Measurements from ENCODE around the gene SUPT4H1. TPM values are rescaled to one million over a fixed set of nuclear protein-coding genes. Genes with fewer than 3 reads are reported as not detected.

The SUPT4H1 gene
- total RNA-seq, 2 experiments from 2014 or later = 76.6 to 76.9 TPM

DNA sequence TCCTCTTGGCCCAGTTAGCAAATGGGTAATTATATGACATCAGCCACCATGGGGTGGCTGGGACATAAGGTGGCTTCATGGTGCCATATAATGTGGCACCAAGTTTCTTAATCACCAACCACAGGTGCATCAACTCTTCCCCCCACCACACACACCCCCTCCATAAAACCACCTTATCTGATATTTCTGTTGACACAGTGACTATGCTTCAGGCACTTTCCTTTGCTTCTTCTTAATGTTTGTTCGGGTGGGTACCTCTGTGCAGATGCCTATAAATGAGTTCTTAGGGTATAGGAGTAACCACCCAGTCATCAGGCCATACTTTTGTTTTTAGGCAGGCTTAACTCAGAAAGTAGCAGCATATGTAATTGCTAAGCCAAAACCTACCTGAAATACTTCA is 35.8 kb upstream of the SUPT4H1 start:
- peaks cover 1% of the 10 kb centered on the region for H3K36me3 Mint-ChIP-seq (ENCODE audit: low read depth)
- H3K9me3 Mint-ChIP-seq = no peaks in the 10 kb centered on the region
- CTCF ChIA-PET = no interaction called here
- H3K4me3 Mint-ChIP-seq = no peak overlapping the region
- DNase-seq = no peak
- H3K27ac Mint-ChIP-seq = no peak overlapping the region
- intact Hi-C loops (cut with micrococcal nuclease) = no loop called here
- H3K27me3 Mint-ChIP-seq (ENCODE audit: low read depth) = no peaks in the 10 kb centered on the region
- H3K4me1 Mint-ChIP-seq (ENCODE audit: low read depth) = peaks cover under 1% of the 10 kb centered on the region

DNA sequence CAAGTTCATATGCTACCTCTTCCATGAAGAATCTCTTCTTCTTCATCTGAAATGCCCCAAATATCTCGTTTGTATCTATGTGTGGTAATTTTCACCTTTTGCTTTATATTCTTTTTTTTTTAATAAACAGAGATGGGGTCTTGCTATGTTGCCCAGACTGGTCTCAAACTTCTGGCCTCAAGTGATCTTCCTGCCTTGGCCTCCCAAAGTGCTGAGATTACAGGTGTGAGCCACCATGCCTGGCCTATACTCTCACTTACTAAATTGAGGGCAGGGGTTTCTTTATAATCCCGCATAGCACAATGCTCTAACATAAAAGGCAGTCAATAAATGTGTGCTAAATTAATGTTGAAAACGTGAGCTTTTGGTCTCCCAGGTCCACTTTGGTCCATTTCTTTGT is 34.7 kb upstream of the SUPT4H1 start:
- Mint-ChIP-seq H3K4me1 (ENCODE audit: low read depth) (peaks cover 12% of the 10 kb centered on the region), H3K27me3 (ENCODE audit: low read depth) (no peaks in the 10 kb centered on the region), H3K36me3 (ENCODE audit: low read depth) (peaks cover 1% of the 10 kb centered on the region), H3K4me3 (no peak overlapping the region), H3K9me3 (no peaks in the 10 kb centered on the region), H3K27ac (no peak overlapping the region)
- intact Hi-C loops (cut with micrococcal nuclease) = no loop called here
- CTCF ChIA-PET = no interaction called here
- DNase-seq = no peak

DNA sequence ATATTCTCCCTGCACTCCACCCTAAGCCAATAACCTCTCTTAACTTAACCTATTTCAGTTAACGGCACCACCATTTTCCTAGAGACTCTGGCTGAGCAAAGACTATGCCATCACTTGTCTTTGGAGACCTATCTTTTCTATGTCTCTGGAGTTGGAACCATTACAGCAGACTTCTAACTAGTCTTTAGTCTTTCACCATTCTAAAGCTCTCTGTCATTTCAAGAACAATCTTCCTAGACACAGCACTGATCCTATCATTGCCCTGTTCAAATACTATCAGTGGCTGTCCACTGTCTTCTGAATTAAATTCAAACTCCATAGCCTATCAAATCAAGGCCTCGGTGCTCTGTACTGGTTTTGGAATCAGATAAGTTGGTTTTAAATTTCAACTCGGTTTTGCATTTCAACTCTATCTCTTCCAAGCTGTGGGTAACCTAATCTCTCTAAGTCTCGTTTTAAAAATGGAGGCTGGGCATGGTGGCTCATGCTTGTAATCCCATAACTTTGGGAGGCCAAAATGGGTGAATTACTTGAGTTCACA is 33.4 kb upstream of the SUPT4H1 start:
- Mint-ChIP-seq H3K4me3 (no peak overlapping the region), H3K27ac (no peak overlapping the region), H3K4me1 (ENCODE audit: low read depth) (peaks cover 12% of the 10 kb centered on the region), H3K27me3 (ENCODE audit: low read depth) (no peaks in the 10 kb centered on the region), H3K36me3 (ENCODE audit: low read depth) (peaks cover 1% of the 10 kb centered on the region), H3K9me3 (no peaks in the 10 kb centered on the region)
- intact Hi-C loops (cut with micrococcal nuclease) = no loop called here
- CTCF ChIA-PET = interaction anchor here (2.0 kb wide), 1 partner anchor 32 kb away, joined by 4 read pairs; the partner anchor contains the start of gene RNF43
- no peak for DNase-seq

DNA sequence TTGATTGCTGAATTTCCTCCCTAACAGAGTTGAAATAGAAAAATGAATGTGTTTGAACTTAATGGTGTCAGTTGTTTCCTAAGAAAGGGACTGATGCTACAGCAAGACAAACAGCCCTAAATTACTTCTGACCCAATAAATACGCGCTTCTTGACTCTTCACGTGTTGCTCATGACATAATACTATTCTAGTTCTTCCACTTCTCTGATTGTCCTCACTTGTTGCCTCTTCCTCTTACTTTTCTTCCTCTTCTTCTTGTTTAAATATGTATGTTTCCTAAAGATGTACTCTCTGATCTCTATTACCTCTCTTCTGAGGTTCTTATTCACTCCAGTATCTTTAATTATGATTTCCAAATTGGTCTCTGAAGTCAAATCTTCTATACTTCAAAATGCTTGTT is 32.9 kb upstream of the SUPT4H1 start:
- Mint-ChIP-seq H3K27ac (no peak overlapping the region), H3K36me3 (ENCODE audit: low read depth) (peaks cover 1% of the 10 kb centered on the region), H3K27me3 (ENCODE audit: low read depth) (no peaks in the 10 kb centered on the region), H3K9me3 (no peaks in the 10 kb centered on the region), H3K4me3 (no peak overlapping the region), H3K4me1 (ENCODE audit: low read depth) (peaks cover 15% of the 10 kb centered on the region)
- intact Hi-C loops (cut with micrococcal nuclease) = no loop called here
- DNase-seq = no peak
- CTCF ChIA-PET = interaction anchor here (1.2 to 2.0 kb wide), 2 partner anchors 33 kb away, joined by 3 to 4 read pairs; partner anchors contain the start of genes RNF43 and SUPT4H1

- H3K4me1 Mint-ChIP-seq (ENCODE audit: low read depth) = peaks cover 24% of the 10 kb centered on the region
- intact Hi-C loops (cut with micrococcal nuclease) = no loop called here
- H3K36me3 Mint-ChIP-seq (ENCODE audit: low read depth) = peaks cover 1% of the 10 kb centered on the region
- DNase-seq = no peak
- no peak overlapping the region for H3K4me3 Mint-ChIP-seq
- no peaks in the 10 kb centered on the region for H3K27me3 Mint-ChIP-seq (ENCODE audit: low read depth)
- H3K27ac Mint-ChIP-seq = no peak overlapping the region
- H3K9me3 Mint-ChIP-seq = no peaks in the 10 kb centered on the region
- CTCF ChIA-PET = interaction anchor here (1.2 to 3.0 kb wide), 3 partner anchors 32 to 66 kb away, joined by 3 to 9 read pairs (median 4); partner anchors contain the start of genes RNF43 and SUPT4H1
These were observed 32.0 kb upstream of the SUPT4H1 start for GRCh38 chr17:58383892-58384462.

DNA sequence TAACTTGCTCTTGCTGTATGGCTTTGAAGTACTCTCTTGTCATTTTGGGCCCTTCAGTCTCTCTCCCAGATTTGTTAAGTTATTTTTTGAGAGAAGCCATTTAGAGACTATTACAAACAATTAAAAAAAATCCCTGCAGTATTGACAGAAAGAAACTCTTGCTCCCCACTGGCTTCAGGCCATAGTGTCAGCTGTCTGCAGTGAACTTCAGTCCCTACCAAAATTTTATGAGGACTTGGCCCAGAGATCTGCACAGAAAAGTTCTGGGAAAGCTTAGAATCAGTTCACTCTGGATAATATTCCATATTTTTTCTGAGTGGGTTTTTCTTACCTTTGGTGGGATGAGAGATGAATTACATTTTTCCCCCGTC is 30.9 kb upstream of the SUPT4H1 start:
- H3K27ac Mint-ChIP-seq = peak overlapping the region; percentile 37
- no peak for DNase-seq
- intact Hi-C loops (cut with micrococcal nuclease) = no loop called here
- CTCF ChIA-PET = interaction anchor here (1.0 to 3.0 kb wide), 3 partner anchors 32 to 65 kb away, joined by 3 to 9 read pairs (median 5); partner anchors contain the start of gene RNF43
- H3K4me1 Mint-ChIP-seq (ENCODE audit: low read depth) = peaks cover 32% of the 10 kb centered on the region
- H3K9me3 Mint-ChIP-seq = no peaks in the 10 kb centered on the region
- H3K4me3 Mint-ChIP-seq = no peak overlapping the region
- no peaks in the 10 kb centered on the region for H3K27me3 Mint-ChIP-seq (ENCODE audit: low read depth)
- peaks cover 1% of the 10 kb centered on the region for H3K36me3 Mint-ChIP-seq (ENCODE audit: low read depth)

- peak overlapping the region; percentile 8 for H3K4me3 Mint-ChIP-seq
- no peaks in the 10 kb centered on the region for H3K27me3 Mint-ChIP-seq (ENCODE audit: low read depth)
- no peak for DNase-seq
- peaks cover 1% of the 10 kb centered on the region for H3K36me3 Mint-ChIP-seq (ENCODE audit: low read depth)
- intact Hi-C loops (cut with micrococcal nuclease) = no loop called here
- H3K4me1 Mint-ChIP-seq (ENCODE audit: low read depth) = peaks cover 35% of the 10 kb centered on the region
- CTCF ChIA-PET = interaction anchor here (1.0 to 3.0 kb wide), 4 partner anchors 33 to 78 kb away, joined by 3 to 9 read pairs (median 4); partner anchors contain the start of gene RNF43
- peak overlapping the region; percentile 37 for H3K27ac Mint-ChIP-seq
- no peaks in the 10 kb centered on the region for H3K9me3 Mint-ChIP-seq
These were observed 30.3 kb upstream of the SUPT4H1 start for GRCh38 chr17:58382108-58382871.

- Mint-ChIP-seq H3K36me3 (ENCODE audit: low read depth) (peaks cover under 1% of the 10 kb centered on the region), H3K9me3 (no peaks in the 10 kb centered on the region), H3K27me3 (ENCODE audit: low read depth) (no peaks in the 10 kb centered on the region), H3K4me3 (no peak overlapping the region), H3K4me1 (ENCODE audit: low read depth) (peaks cover 35% of the 10 kb centered on the region), H3K27ac (peak overlapping the region; percentile 22)
- CTCF ChIA-PET = interaction anchor here (1.0 to 3.0 kb wide), 3 partner anchors 39 to 78 kb away, joined by 3 to 9 read pairs (median 3); no protein-coding TSS in a partner anchor
- intact Hi-C loops (cut with micrococcal nuclease) = no loop called here
- no peak for DNase-seq
These were observed 29.4 kb upstream of the SUPT4H1 start for GRCh38 chr17:58381124-58382035.

GRCh38 chr17:58380207-58381123 is 28.5 kb upstream of the SUPT4H1 start:
- Mint-ChIP-seq H3K4me1 (ENCODE audit: low read depth) (peaks cover 35% of the 10 kb centered on the region), H3K4me3 (no peak overlapping the region), H3K27me3 (ENCODE audit: low read depth) (no peaks in the 10 kb centered on the region), H3K36me3 (ENCODE audit: low read depth) (no peaks in the 10 kb centered on the region), H3K9me3 (no peaks in the 10 kb centered on the region), H3K27ac (no peak overlapping the region)
- DNase-seq = no peak
- CTCF ChIA-PET = interaction anchor here (1.0 to 3.4 kb wide), 4 partner anchors 29 to 77 kb away, joined by 3 to 13 read pairs (median 5); partner anchors contain the start of gene SUPT4H1
- intact Hi-C loops (cut with micrococcal nuclease) = no loop called here

DNA sequence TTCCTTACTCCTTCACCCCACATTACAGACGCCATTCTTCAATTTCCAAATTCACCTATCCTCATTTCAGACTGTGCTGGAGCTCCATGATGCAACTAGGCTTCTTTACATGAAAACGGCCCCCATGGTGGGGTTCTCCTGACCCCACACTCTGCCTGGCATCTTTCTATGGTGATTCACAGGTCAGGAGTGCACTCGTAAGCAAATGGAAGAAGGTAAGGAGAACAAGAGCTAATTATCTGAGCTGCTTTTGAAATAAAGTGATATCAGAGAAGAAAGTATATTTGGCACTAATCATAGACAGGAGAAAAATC is 27.5 kb upstream of the SUPT4H1 start:
- intact Hi-C loops (cut with micrococcal nuclease) = no loop called here
- CTCF ChIA-PET = interaction anchor here (1.0 to 3.4 kb wide), 4 partner anchors 28 to 76 kb away, joined by 4 to 13 read pairs (median 6); partner anchors contain the start of genes RNF43 and SUPT4H1

More for the DNA sequence above, 27.5 kb upstream of the SUPT4H1 start:
- no peaks in the 10 kb centered on the region for H3K36me3 Mint-ChIP-seq (ENCODE audit: low read depth)
- no peak overlapping the region for H3K27ac Mint-ChIP-seq
- peaks cover 35% of the 10 kb centered on the region for H3K4me1 Mint-ChIP-seq (ENCODE audit: low read depth)
- H3K4me3 Mint-ChIP-seq = peak overlapping the region; percentile 3
- DNase-seq = no peak
- H3K27me3 Mint-ChIP-seq (ENCODE audit: low read depth) = no peaks in the 10 kb centered on the region
- H3K9me3 Mint-ChIP-seq = no peaks in the 10 kb centered on the region
